Activated CD4-positive, alpha-beta T cell treated with anti-CD3 and anti-CD28 coated beads, Interleukin-2, amount 50 U/mL, for 24 hours (primary cell): ENCODE data around the gene RGL3.
A peak's percentile ranks its signal among the peaks of the same experiment; 100 is the strongest.
"Not testable (repeated sequence)": the region's sequence is repeated elsewhere in the genome, so short reads cannot be mapped to it uniquely, and the experiment has no call there.

Experiments
- DNase-seq, 2 donors: peaks; one replicate each; pipeline ENCODE4 v3.0.0-alpha.2; 2020; ENCODE audit warnings: low read depth in 1 of 2, low spot score in 1 of 2

Gene RGL3

GRCh38 chr19:11363881-11364280 is 55.2 kb downstream of the RGL3 start:
- DNase-seq: no peak

GRCh38 chr19:11361771-11362731 is 57.1 kb downstream of the RGL3 start:
- DNase-seq: no peak

- DNase-seq: no peak
Measured at GRCh38 chr19:11361037-11361770, 57.9 kb downstream of the RGL3 start.

GRCh38 chr19:11359421-11359820 is 59.7 kb downstream of the RGL3 start:
- no peak for DNase-seq

GRCh38 chr19:11356676-11357550 is 62.2 kb downstream of the RGL3 start:
- DNase-seq: no peak

- DNase-seq: no peak
Measured at GRCh38 chr19:11356074-11356397, 63.1 kb downstream of the RGL3 start.

GRCh38 chr19:11355160-11356073 is 63.7 kb downstream of the RGL3 start, which contains the start of gene PLPPR2:
Gene PLPPR2 (plus strand): TSS chr19:11355432. CDS start chr19:11357674, 2,242 bp downstream.
- DNase-seq: peak; percentile 77 to 78

GRCh38 chr19:11354102-11354501 is 65.0 kb downstream of the RGL3 start:
- DNase-seq: not testable (repeated sequence)

- no peak for DNase-seq
Measured at GRCh38 chr19:11349171-11349570, 69.9 kb downstream of the RGL3 start.

- DNase-seq: no peak
Measured at GRCh38 chr19:11347546-11348039, 71.5 kb downstream of the RGL3 start.

GRCh38 chr19:11346104-11346940 is 72.8 kb downstream of the RGL3 start, which contains the start of the genes CCDC159 and TMEM205:
Gene CCDC159 (plus strand): TSS chr19:11346519. CDS start chr19:11346607, 88 bp downstream.
Gene TMEM205 (minus strand): TSS chr19:11346268. CDS start chr19:11345619, 649 bp downstream.
- peak; percentile 91 to 99 for DNase-seq

- no peak for DNase-seq
Measured at GRCh38 chr19:11345122-11345803, 73.9 kb downstream of the RGL3 start.
